Measurements from ENCODE around the gene BRDT.

- TF ChIP-seq CTCF (conservative IDR thresholded peaks at IDR 0.05; ENCODE audit: low read depth, low read length) = no peak
- no peak for TF ChIP-seq EZH2 (IDR thresholded peaks at IDR 0.05; ENCODE audit: borderline replicate concordance, low read depth, low read length, poor library complexity, severe bottlenecking)
Observed at GRCh38 chr1:91913018-91913417, 36.2 kb upstream of the BRDT start.
